ENCODE results near the gene RRBP1.

DNA sequence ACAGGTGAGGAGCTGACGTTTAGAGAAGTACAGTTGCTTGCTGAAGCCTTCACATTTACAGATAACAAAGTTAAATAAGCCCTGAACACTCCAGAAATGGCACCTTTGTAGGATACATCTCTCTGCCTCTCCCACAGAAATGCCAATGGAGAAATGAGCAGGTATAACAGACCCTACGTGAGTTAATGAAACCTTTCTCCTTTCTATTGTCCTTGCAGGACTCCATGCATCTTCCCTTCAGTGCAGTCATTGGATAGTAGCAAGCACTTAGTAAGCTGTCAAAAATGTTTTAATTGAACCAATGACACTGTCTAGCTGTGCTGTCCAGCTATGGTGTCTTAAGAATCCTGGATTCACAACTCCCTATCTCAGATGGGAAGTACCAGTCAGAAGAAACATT is 8.1 kb upstream of the RRBP1 start:
- TF ChIP-seq, protein P1, sequence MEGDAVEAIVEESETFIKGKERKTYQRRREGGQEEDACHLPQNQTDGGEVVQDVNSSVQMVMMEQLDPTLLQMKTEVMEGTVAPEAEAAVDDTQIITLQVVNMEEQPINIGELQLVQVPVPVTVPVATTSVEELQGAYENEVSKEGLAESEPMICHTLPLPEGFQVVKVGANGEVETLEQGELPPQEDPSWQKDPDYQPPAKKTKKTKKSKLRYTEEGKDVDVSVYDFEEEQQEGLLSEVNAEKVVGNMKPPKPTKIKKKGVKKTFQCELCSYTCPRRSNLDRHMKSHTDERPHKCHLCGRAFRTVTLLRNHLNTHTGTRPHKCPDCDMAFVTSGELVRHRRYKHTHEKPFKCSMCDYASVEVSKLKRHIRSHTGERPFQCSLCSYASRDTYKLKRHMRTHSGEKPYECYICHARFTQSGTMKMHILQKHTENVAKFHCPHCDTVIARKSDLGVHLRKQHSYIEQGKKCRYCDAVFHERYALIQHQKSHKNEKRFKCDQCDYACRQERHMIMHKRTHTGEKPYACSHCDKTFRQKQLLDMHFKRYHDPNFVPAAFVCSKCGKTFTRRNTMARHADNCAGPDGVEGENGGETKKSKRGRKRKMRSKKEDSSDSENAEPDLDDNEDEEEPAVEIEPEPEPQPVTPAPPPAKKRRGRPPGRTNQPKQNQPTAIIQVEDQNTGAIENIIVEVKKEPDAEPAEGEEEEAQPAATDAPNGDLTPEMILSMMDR (conservative IDR thresholded peaks at IDR 0.05 in 1 of 2, IDR thresholded peaks at IDR 0.05 in 1 of 2; ENCODE audit: extremely low read depth in 1 of 2, insufficient read depth in 1 of 2, low read depth in 1 of 2, low read length in 2 of 2), result no peak
- TF ChIP-seq EZH2 (IDR thresholded peaks at IDR 0.05; ENCODE audit: borderline replicate concordance, low read length), result no peak
